ENCODE results near the gene HIP1. TPM values are rescaled to one million over a fixed set of nuclear protein-coding genes. Genes with fewer than 3 reads are reported as not detected.

The HIP1 gene
- total RNA-seq, 1 donor from 2014 or later: 39.2 TPM

DNA sequence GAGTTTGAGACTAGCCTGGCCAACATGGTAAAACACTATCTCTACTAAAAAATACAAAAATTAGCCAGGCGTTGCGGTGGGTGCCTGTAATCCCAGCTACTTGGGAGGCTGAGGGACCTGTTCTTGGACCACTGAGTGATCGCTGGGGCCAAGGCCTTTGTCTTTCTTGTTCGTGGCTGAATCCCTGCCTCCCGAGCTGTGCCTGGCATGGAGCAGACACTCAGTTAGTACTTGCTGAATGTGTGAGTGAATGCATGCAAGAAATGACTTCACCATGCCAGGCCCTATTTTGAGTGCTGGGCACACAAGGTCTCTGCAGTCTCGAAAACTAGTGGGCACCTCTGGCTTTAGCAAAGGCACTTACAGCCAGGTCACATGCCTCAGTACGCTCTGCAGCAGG lies 85.1 kb downstream of the HIP1 start:
- Mint-ChIP-seq H3K27me3 (ENCODE audit: insufficient read depth, low read depth) (no peaks in the 10 kb centered on the region), H3K36me3 (no peaks in the 10 kb centered on the region), H3K4me1 (peaks cover 26% of the 10 kb centered on the region), H3K9me3 (no peaks in the 10 kb centered on the region), H3K27ac (no peak overlapping the region), H3K4me3 (no peak overlapping the region)
- no peaks in the 10 kb centered on the region for H3K79me2 ChIP-seq (ENCODE audit: low read depth)
- H3K4me2 ChIP-seq: no peak overlapping the region
- no peak overlapping the region for H3K27ac ChIP-seq
- H3K36me3 ChIP-seq: no peaks in the 10 kb centered on the region
- no peak overlapping the region for H3K4me3 ChIP-seq
- peaks cover 20% of the 10 kb centered on the region for H3K4me1 ChIP-seq
- TF ChIP-seq EZH2phosphoT487 (IDR thresholded peaks at IDR 0.05): no peak
- TF ChIP-seq, protein P1, sequence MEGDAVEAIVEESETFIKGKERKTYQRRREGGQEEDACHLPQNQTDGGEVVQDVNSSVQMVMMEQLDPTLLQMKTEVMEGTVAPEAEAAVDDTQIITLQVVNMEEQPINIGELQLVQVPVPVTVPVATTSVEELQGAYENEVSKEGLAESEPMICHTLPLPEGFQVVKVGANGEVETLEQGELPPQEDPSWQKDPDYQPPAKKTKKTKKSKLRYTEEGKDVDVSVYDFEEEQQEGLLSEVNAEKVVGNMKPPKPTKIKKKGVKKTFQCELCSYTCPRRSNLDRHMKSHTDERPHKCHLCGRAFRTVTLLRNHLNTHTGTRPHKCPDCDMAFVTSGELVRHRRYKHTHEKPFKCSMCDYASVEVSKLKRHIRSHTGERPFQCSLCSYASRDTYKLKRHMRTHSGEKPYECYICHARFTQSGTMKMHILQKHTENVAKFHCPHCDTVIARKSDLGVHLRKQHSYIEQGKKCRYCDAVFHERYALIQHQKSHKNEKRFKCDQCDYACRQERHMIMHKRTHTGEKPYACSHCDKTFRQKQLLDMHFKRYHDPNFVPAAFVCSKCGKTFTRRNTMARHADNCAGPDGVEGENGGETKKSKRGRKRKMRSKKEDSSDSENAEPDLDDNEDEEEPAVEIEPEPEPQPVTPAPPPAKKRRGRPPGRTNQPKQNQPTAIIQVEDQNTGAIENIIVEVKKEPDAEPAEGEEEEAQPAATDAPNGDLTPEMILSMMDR (IDR thresholded peaks at IDR 0.05): no peak
- TF ChIP-seq EZH2 (IDR thresholded peaks at IDR 0.05): no peak
- no peaks in the 10 kb centered on the region for H4K20me1 ChIP-seq (ENCODE audit: low read depth)
- H3K27me3 ChIP-seq: no peaks in the 10 kb centered on the region
- peaks cover 19% of the 10 kb centered on the region for H3F3A ChIP-seq (ENCODE audit: low read depth)
- DNase-seq (ENCODE audit: low spot score): no peak
- no peaks in the 10 kb centered on the region for H3K9me3 ChIP-seq (ENCODE audit: low read depth)
- H2AFZ ChIP-seq (replicated peaks): no peak overlapping the region
- H3K9ac ChIP-seq: no peak overlapping the region

DNA sequence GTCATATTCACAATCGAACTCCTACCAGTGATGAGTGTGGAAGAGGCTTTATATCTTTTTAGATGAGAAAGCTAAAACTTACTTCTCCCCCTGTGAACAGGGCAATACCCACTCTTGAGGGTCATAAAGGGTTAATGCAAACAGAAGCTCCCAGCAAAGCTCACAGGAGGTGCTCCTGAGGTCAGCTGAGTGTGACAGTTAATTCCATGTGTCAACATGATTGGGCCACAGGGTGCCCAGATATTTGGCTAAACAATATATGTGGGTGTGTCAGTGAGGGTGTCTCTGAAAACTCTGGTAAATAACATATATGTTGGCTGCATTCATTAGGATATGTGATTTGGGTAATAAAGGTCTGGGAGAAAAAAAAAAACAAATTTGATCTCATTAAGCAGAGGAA lies 86.0 kb downstream of the HIP1 start:
- Histone ChIP-seq H3K4me3 (no peak overlapping the region), H4K20me1 (ENCODE audit: low read depth) (no peaks in the 10 kb centered on the region), H3K4me2 (no peak overlapping the region), H3K9ac (no peak overlapping the region), H3K9me3 (ENCODE audit: low read depth) (no peaks in the 10 kb centered on the region), H3K36me3 (no peaks in the 10 kb centered on the region), H3K27me3 (no peaks in the 10 kb centered on the region), H3F3A (ENCODE audit: low read depth) (peaks cover 19% of the 10 kb centered on the region), H3K4me1 (peaks cover 20% of the 10 kb centered on the region), H3K27ac (no peak overlapping the region), H3K79me2 (ENCODE audit: low read depth) (no peaks in the 10 kb centered on the region), H2AFZ (replicated peaks) (no peak overlapping the region)
- Mint-ChIP-seq H3K27ac (no peak overlapping the region), H3K9me3 (no peaks in the 10 kb centered on the region), H3K4me3 (no peak overlapping the region), H3K36me3 (no peaks in the 10 kb centered on the region), H3K4me1 (peaks cover 22% of the 10 kb centered on the region), H3K27me3 (ENCODE audit: insufficient read depth, low read depth) (no peaks in the 10 kb centered on the region)
- TF ChIP-seq EZH2 (IDR thresholded peaks at IDR 0.05) (no peak), EZH2phosphoT487 (IDR thresholded peaks at IDR 0.05) (no peak)
- TF ChIP-seq, protein P1 (IDR thresholded peaks at IDR 0.05): no peak
- no peak for DNase-seq (ENCODE audit: low spot score)

GRCh38 chr7:75650681-75651080 lies 88.1 kb downstream of the HIP1 start:
- peak; percentile 33 for DNase-seq (ENCODE audit: low spot score)
- Histone ChIP-seq H2AFZ (replicated peaks) (no peak overlapping the region), H3K27me3 (no peaks in the 10 kb centered on the region), H3K36me3 (no peaks in the 10 kb centered on the region), H3K4me2 (peak overlapping the region; percentile 38), H3F3A (ENCODE audit: low read depth) (peaks cover 19% of the 10 kb centered on the region), H3K4me1 (peaks cover 20% of the 10 kb centered on the region), H3K9me3 (ENCODE audit: low read depth) (no peaks in the 10 kb centered on the region), H3K27ac (peak overlapping the region; percentile 8), H4K20me1 (ENCODE audit: low read depth) (no peaks in the 10 kb centered on the region), H3K9ac (no peak overlapping the region), H3K4me3 (no peak overlapping the region), H3K79me2 (ENCODE audit: low read depth) (no peaks in the 10 kb centered on the region)
- Mint-ChIP-seq H3K27ac (peak overlapping the region; percentile 54), H3K4me3 (peak overlapping the region; percentile 47), H3K4me1 (peaks cover 22% of the 10 kb centered on the region), H3K9me3 (no peaks in the 10 kb centered on the region), H3K27me3 (ENCODE audit: insufficient read depth, low read depth) (no peaks in the 10 kb centered on the region), H3K36me3 (no peaks in the 10 kb centered on the region)
- no peak for TF ChIP-seq EZH2 (IDR thresholded peaks at IDR 0.05)
- no peak for TF ChIP-seq EZH2phosphoT487 (IDR thresholded peaks at IDR 0.05)
- TF ChIP-seq, protein P1 (IDR thresholded peaks at IDR 0.05): no peak
